ENCODE measurements around the gene TMEM30B.

- TF ChIP-seq POLR2A (IDR thresholded peaks at IDR 0.05) (no peak), EP300 (IDR thresholded peaks at IDR 0.05) (no peak), POLR2AphosphoS5 (IDR thresholded peaks at IDR 0.05) (no peak)
- TF ChIP-seq, protein P1, sequence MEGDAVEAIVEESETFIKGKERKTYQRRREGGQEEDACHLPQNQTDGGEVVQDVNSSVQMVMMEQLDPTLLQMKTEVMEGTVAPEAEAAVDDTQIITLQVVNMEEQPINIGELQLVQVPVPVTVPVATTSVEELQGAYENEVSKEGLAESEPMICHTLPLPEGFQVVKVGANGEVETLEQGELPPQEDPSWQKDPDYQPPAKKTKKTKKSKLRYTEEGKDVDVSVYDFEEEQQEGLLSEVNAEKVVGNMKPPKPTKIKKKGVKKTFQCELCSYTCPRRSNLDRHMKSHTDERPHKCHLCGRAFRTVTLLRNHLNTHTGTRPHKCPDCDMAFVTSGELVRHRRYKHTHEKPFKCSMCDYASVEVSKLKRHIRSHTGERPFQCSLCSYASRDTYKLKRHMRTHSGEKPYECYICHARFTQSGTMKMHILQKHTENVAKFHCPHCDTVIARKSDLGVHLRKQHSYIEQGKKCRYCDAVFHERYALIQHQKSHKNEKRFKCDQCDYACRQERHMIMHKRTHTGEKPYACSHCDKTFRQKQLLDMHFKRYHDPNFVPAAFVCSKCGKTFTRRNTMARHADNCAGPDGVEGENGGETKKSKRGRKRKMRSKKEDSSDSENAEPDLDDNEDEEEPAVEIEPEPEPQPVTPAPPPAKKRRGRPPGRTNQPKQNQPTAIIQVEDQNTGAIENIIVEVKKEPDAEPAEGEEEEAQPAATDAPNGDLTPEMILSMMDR (IDR thresholded peaks at IDR 0.05) = no peak
These were observed 2.9 kb upstream of the TMEM30B start for GRCh38 chr14:61284001-61284400.

Data from suprapubic skin (tissue), 4 donors.